ENCODE measurements around the gene RNF20. TPM values are rescaled to one million over a fixed set of nuclear protein-coding genes. Genes with fewer than 3 reads are reported as not detected.

Gene RNF20
- polyA plus RNA-seq, 2 of the 4 experiments (the other 2 are of a cell fraction) = 32.4 to 54.4 TPM

GRCh38 chr9:101485924-101486692 is 47.5 kb upstream of the RNF20 start:
- Histone ChIP-seq H3K9me3 (no peaks in the 10 kb centered on the region), H3K4me2 (peak overlapping the region; percentile 80), H3K27ac (peak overlapping the region; percentile 86 to 97), H3K4me3 (peak overlapping the region; percentile 73), H3K4me1 (peaks cover 10% of the 10 kb centered on the region; the same call in 2 of the 3 replicates)
- ATAC-seq = peak; percentile 68 to 78
- TF ChIP-seq HDAC2 (IDR thresholded peaks at IDR 0.05) = no peak; the same call in 1 of the 2 replicates
- TF ChIP-seq JUN (IDR thresholded peaks at IDR 0.05) = no peak
- TF ChIP-seq RAD21 (conservative IDR thresholded peaks at IDR 0.05 in 1 of 2, IDR thresholded peaks at IDR 0.05 in 1 of 2) = no peak
- TF ChIP-seq RNF2 (IDR thresholded peaks at IDR 0.05; ENCODE audit: borderline replicate concordance, low read depth) = no peak
- TF ChIP-seq POLR2A (IDR thresholded peaks at IDR 0.05; ENCODE audit: low read length) = peak; percentile 15; the same call in 1 of the 2 replicates
- 5% methylated on average over 27 of the region's 61 CpGs for WGBS (ENCODE audit: missing lambda C conversion rate)
- CTCF ChIA-PET = interaction anchor here (0.8 to 4.0 kb wide), 11 partner anchors 9 to 44 kb away, joined by 3 to 27 read pairs (median 8); no protein-coding TSS in a partner anchor
- POLR2A ChIA-PET = interaction anchor here (0.7 to 2.3 kb wide), 11 partner anchors 12 to 162 kb away, joined by 3 to 19 read pairs (median 4); partner anchors contain the start of genes MRPL50, RNF20 and ZNF189
- DNase-seq (ENCODE audit: low read depth in 1 of 2, low spot score in 1 of 2) = peak; percentile 51 to 58
- FAIRE-seq = no peak

GRCh38 chr9:101486693-101487442 is 46.8 kb upstream of the RNF20 start:
- H3K4me3 ChIP-seq = peak overlapping the region; percentile 73
- no peaks in the 10 kb centered on the region for H3K9me3 ChIP-seq
- peaks cover 10% of the 10 kb centered on the region; the same call in 2 of the 3 replicates for H3K4me1 ChIP-seq
- FAIRE-seq (no peak), DNase-seq (ENCODE audit: low read depth in 1 of 2, low spot score in 1 of 2) (peak; percentile 73 to 81), ATAC-seq (peak; percentile 93 to 96)
- POLR2A ChIA-PET = interaction anchor here (0.7 to 2.3 kb wide), 12 partner anchors 13 to 163 kb away, joined by 3 to 19 read pairs (median 4); partner anchors contain the start of genes MRPL50, RNF20 and ZNF189
- TF ChIP-seq PBX3 (IDR thresholded peaks at IDR 0.05) (no peak), RAD21 (conservative IDR thresholded peaks at IDR 0.05 in 1 of 2, IDR thresholded peaks at IDR 0.05 in 1 of 2) (peak; percentile 39 to 53; a peak in 4 of 5 replicates), JUN (IDR thresholded peaks at IDR 0.05) (peak in 1 of 2 experiments; percentile 50; a peak in 2 of 5 replicates), MAZ (IDR thresholded peaks at IDR 0.05; ENCODE audit: borderline replicate concordance, low read depth, low read length) (no peak), E2F6 (IDR thresholded peaks at IDR 0.05; ENCODE audit: borderline replicate concordance, low read depth) (peak; percentile 93), CBX8 (IDR thresholded peaks at IDR 0.05) (no peak), POLR2A (IDR thresholded peaks at IDR 0.05; ENCODE audit: low read length) (peak; percentile 62), USF2 (IDR thresholded peaks at IDR 0.05) (peak; percentile 83), MAX (IDR thresholded peaks at IDR 0.05) (peak; percentile 93), KDM5A (IDR thresholded peaks at IDR 0.05) (no peak), CTCF (IDR thresholded peaks at IDR 0.05) (peak; percentile 39)
- WGBS (ENCODE audit: missing lambda C conversion rate) = 1% methylated on average over 22 of the region's 53 CpGs
- peak overlapping the region; percentile 86 to 97 for H3K27ac ChIP-seq
- peak overlapping the region; percentile 80 for H3K4me2 ChIP-seq
- CTCF ChIA-PET = interaction anchor here (0.8 to 4.0 kb wide), 11 partner anchors 10 to 43 kb away, joined by 3 to 27 read pairs (median 8); no protein-coding TSS in a partner anchor
